ENCODE data around the gene USP14. TPM values are rescaled to one million over a fixed set of nuclear protein-coding genes. Genes with fewer than 3 reads are reported as not detected.

The USP14 gene
- total RNA-seq, 2 experiments from 2014 or later, result 65.2 to 84.0 TPM

DNA sequence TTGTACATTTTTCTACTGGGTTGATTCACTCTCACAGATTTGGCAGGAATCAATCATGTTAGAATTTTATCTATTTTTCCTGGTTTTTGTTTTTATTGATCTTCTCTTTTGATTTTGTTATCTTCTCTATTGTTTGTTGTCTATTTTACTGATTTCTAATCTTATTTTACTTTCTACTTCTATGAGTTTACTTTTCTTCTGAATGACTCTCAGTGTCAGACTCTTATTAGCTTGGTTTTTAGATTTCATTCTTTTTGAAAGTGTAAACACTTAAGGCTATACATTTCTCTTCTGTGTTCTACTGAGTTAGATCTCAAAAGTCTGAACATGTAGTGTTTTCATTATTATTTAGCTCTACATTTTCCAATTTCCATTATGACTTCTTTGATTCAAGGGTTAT lies 62.4 kb downstream of the USP14 start:
- no peaks in the 10 kb centered on the region for H3K9me3 Mint-ChIP-seq (ENCODE audit: low read depth)
- no peak overlapping the region for H3K27ac Mint-ChIP-seq
- DNase-seq (no peak), ATAC-seq (no peak)
- H3K27me3 Mint-ChIP-seq, result no peaks in the 10 kb centered on the region
- no peaks in the 10 kb centered on the region for H3K4me1 Mint-ChIP-seq
- peaks cover 60% of the 10 kb centered on the region for H3K36me3 Mint-ChIP-seq
- H3K4me3 Mint-ChIP-seq, result no peak overlapping the region
- CTCF ChIA-PET, result interaction anchor here (1.0 kb wide), 1 partner anchor 9 kb away, joined by 3 read pairs; no protein-coding TSS in a partner anchor

DNA sequence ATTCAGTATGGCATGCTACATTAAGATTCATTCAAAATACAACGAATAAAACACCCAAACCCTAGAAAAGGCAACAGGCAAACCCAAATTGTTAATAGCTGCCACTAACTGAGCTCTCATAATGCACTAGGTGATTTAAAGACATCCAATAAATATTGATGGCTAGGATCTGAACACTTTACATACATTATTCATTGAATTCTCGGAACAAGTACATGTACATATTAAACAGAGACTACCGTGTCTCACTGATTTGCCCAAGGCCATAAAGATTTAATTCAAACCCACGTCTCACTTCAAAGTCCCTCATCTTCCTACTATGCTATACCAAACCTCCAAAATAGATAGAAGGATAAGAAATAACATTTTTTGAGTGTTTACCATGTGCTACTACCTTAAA lies 67.4 kb downstream of the USP14 start:
- Mint-ChIP-seq H3K27me3 (no peaks in the 10 kb centered on the region), H3K36me3 (peaks cover 44% of the 10 kb centered on the region), H3K9me3 (ENCODE audit: low read depth) (no peaks in the 10 kb centered on the region), H3K4me1 (no peaks in the 10 kb centered on the region), H3K4me3 (no peak overlapping the region), H3K27ac (no peak overlapping the region)
- DNase-seq (no peak), ATAC-seq (no peak)
- CTCF ChIA-PET, result no interaction called here

DNA sequence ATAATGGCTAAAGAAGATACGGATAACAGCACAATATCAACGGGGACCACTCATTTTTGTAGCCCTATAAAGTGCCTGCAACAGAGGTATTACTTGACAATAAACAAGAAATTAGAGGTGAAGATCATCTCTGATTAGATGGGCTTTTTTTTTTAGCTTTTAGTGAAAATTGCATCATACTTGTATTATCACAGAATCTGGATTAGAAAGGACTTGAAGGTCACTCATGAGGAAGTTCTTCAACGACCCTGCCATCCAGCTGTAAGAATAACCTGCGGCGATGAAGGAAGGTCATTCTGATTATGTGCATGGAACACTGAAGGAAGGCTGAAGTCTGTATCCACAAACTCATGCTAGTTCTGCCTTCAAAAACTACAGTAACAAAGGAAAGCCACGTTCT lies 69.0 kb downstream of the USP14 start:
- CTCF ChIA-PET, result no interaction called here
- DNase-seq (no peak), ATAC-seq (no peak)
- H3K9me3 Mint-ChIP-seq (ENCODE audit: low read depth), result no peaks in the 10 kb centered on the region
- no peak overlapping the region for H3K27ac Mint-ChIP-seq
- H3K36me3 Mint-ChIP-seq, result peaks cover 37% of the 10 kb centered on the region
- no peaks in the 10 kb centered on the region for H3K27me3 Mint-ChIP-seq
- H3K4me3 Mint-ChIP-seq, result no peak overlapping the region
- no peaks in the 10 kb centered on the region for H3K4me1 Mint-ChIP-seq

DNA sequence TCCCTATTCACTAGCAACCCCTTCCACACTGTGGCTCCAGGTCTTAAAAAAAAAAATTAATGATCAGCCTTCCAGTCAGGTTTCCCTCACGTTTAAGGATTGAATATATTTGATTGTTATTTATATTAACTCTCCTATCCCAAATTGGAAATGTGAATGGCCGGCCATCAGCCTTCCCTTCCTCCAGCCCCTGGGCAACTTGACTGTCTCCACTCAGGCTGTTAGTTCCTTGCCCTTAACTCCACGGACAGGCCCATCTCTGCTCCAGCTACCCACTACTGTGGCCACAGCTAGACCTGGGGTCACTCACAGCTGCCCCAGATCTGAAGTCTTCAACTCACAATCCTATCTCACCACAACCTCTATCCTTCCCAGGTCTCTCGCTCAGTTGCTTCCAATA lies 69.5 kb downstream of the USP14 start:
- ATAC-seq (no peak), DNase-seq (no peak)
- Mint-ChIP-seq H3K36me3 (peaks cover 32% of the 10 kb centered on the region), H3K4me1 (no peaks in the 10 kb centered on the region), H3K27me3 (no peaks in the 10 kb centered on the region), H3K27ac (no peak overlapping the region), H3K4me3 (no peak overlapping the region), H3K9me3 (ENCODE audit: low read depth) (no peaks in the 10 kb centered on the region)
- CTCF ChIA-PET, result interaction anchor here (0.9 kb wide), 1 partner anchor 20 kb away, joined by 4 read pairs; no protein-coding TSS in a partner anchor

DNA sequence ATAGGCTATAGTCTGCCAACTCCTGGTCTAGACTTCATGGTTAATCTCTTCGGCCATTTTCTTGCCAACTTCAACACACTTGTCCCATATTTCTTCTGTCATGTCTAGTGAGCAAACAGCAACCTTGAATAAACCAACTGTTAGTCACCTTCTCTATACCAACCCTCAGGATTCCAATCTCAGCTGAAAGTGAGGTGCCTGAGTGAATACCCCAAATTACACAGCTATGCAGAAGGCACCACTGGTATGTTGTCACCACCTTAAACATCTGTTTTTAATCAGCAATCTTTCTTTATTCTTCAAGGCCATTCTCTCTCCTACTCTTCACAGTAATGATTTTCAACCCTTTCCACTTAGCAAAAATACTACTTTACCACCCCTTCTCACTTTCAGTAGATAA lies 70.2 kb downstream of the USP14 start:
- H3K9me3 Mint-ChIP-seq (ENCODE audit: low read depth), result no peaks in the 10 kb centered on the region
- DNase-seq, result no peak

DNA sequence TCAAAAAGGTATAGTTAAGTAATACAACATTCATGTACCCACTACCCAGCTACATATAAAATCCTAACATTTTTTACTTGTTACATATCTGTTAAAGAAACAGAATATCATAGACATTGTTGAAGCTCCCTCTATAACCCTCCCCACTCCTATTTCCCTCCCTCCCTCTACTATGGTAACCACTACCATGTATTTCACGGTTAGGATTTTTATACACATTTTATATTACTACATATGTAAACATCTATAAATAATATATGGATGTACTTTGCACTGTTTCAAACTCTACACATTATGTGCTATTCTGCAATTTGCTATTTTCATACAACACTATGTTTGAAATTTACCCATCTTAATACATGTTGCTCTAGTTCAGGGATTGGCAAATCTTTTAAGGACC lies 73.2 kb downstream of the USP14 start:
- no peaks in the 10 kb centered on the region for H3K9me3 Mint-ChIP-seq (ENCODE audit: low read depth)
- DNase-seq, result no peak
- CTCF ChIA-PET, result no interaction called here
- no peak overlapping the region for H3K4me3 Mint-ChIP-seq
- H3K27me3 Mint-ChIP-seq, result no peaks in the 10 kb centered on the region
- no peaks in the 10 kb centered on the region for H3K4me1 Mint-ChIP-seq
- no peak overlapping the region for H3K27ac Mint-ChIP-seq
- ATAC-seq, result no peak
- H3K36me3 Mint-ChIP-seq, result peaks cover 20% of the 10 kb centered on the region

More for the DNA sequence above, 70.2 kb downstream of the USP14 start:
- no peak overlapping the region for H3K27ac Mint-ChIP-seq
- ATAC-seq, result no peak
- no peak overlapping the region for H3K4me3 Mint-ChIP-seq
- H3K27me3 Mint-ChIP-seq, result no peaks in the 10 kb centered on the region
- peaks cover 28% of the 10 kb centered on the region for H3K36me3 Mint-ChIP-seq
- no peaks in the 10 kb centered on the region for H3K4me1 Mint-ChIP-seq
- CTCF ChIA-PET, result interaction anchor here (0.9 kb wide), 1 partner anchor 21 kb away, joined by 4 read pairs; no protein-coding TSS in a partner anchor

DNA sequence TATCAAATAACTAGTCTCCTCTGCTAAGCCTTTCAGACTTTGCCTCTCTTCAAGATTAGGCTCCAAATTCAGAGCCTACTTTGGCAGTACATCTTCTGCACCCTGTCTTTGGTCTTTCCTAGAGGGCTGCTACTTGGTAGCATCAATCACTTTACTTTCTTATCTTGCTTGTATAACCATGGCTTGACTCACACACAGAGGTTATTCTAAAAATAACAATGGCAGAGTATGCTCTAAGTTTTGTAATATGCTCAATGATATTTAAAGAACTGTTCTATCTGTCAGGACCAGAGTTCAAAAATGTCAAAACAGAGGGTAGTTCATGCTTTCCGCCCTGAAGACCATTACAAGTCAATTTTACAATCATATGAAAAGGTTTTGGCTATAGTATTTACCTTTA lies 81.8 kb downstream of the USP14 start:
- Mint-ChIP-seq H3K4me1 (no peaks in the 10 kb centered on the region), H3K27ac (no peak overlapping the region), H3K27me3 (no peaks in the 10 kb centered on the region), H3K4me3 (no peak overlapping the region), H3K9me3 (ENCODE audit: low read depth) (no peaks in the 10 kb centered on the region), H3K36me3 (peaks cover 35% of the 10 kb centered on the region)
- CTCF ChIA-PET, result no interaction called here
- ATAC-seq (no peak), DNase-seq (no peak)

DNA sequence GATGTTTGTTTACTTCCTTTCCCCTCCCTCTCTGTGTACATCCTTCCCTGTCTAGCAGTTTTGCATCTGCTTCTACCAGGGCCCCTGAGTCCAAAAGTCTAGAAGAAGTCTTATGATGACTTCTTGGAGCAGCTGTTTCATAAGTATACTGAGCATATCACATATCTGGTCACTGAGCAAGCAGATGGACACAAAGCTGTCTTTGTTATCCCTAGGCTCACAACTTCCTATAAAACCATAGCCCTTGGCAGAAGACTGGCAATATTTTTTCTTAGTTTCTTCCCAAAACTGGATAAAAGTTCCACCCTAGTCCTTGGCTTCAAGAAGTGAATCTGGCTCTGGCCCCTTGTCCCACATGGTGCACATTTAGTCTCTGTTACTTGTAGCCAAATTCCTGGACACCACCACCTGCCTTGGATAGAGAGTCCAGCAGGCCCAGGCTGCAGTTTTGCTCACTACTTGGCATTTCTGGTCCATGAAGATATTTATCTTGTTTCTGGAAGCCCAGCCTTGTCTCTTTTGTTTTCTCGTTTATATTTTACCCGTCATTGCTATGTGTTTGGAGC lies 87.0 kb downstream of the USP14 start:
- H3K4me1 Mint-ChIP-seq, result no peaks in the 10 kb centered on the region
- H3K27ac Mint-ChIP-seq, result no peak overlapping the region
- CTCF ChIA-PET, result interaction anchor here (1.3 kb wide), 1 partner anchor 31 kb away, joined by 3 read pairs; no protein-coding TSS in a partner anchor
- H3K4me3 Mint-ChIP-seq, result no peak overlapping the region
- peaks cover 48% of the 10 kb centered on the region for H3K36me3 Mint-ChIP-seq
- no peaks in the 10 kb centered on the region for H3K27me3 Mint-ChIP-seq
- DNase-seq (no peak), ATAC-seq (no peak)
- H3K9me3 Mint-ChIP-seq (ENCODE audit: low read depth), result no peaks in the 10 kb centered on the region

DNA sequence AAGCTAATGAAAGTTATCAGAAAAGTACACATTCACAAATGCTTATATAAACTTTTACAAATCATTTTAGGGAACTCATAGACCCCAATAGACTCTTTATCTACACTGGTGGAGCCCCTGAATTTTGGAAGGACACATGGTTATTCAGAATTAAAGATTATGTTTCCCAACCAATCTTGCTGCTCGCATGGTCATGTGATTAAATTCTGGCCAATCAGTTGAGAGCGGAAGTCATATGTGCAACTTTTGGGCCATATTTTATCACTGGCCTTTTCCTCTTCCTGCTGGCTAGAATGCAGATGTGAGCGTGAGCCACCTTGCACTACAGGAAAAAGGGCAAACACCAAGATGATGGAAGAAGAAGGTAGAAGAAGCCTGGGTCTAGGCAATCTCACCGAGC lies 89.7 kb downstream of the USP14 start:
- Mint-ChIP-seq H3K27me3 (no peaks in the 10 kb centered on the region), H3K36me3 (peaks cover 53% of the 10 kb centered on the region), H3K4me3 (no peak overlapping the region), H3K4me1 (no peaks in the 10 kb centered on the region), H3K9me3 (ENCODE audit: low read depth) (no peaks in the 10 kb centered on the region), H3K27ac (no peak overlapping the region)
- CTCF ChIA-PET, result no interaction called here
- no peak for ATAC-seq
- no peak for DNase-seq

DNA sequence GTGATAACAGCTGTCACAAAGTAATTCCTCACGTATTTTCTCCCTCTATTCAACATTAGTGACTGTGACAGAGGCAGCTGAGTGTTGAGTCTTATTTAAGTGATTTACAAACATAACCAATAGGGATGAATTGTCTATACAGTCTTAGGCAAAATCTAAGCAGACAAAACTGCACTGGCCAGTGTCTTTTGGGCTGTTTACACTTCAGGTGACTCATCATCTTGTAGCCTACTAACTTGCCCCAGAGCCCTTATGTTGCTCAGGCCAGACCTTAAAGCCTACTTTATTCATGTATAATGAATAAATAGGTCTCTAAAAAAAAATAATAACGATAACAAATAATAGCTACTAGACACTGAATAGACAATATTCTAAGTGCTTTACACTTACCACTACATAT lies 92.3 kb downstream of the USP14 start:
- no peak overlapping the region for H3K4me3 Mint-ChIP-seq
- CTCF ChIA-PET, result interaction anchor here (1.3 kb wide), 1 partner anchor 14 kb away, joined by 4 read pairs; no protein-coding TSS in a partner anchor
- H3K27me3 Mint-ChIP-seq, result no peaks in the 10 kb centered on the region
- no peak overlapping the region for H3K27ac Mint-ChIP-seq
- no peaks in the 10 kb centered on the region for H3K4me1 Mint-ChIP-seq
- peaks cover 41% of the 10 kb centered on the region for H3K36me3 Mint-ChIP-seq
- no peak for DNase-seq
- H3K9me3 Mint-ChIP-seq (ENCODE audit: low read depth), result no peaks in the 10 kb centered on the region
- no peak for ATAC-seq

DNA sequence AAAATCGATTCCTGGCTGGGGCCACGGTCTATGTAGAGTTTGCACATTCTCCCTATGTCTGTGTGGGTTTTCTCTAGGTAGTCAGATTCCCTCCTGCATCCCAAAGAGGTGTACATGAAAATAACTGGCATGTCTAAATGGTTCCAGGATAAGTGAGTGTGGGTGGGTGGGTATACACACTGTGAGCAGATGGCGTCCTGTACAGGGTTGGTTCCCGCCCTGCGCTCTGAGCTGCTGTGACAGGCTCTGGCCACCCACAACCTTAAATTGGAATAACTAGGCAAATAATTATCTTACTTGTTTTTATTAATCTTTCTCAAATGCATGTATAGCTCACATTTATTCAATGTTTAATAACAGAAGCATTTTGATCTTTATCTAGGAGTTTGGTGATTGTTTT lies 93.2 kb downstream of the USP14 start:
- no peak overlapping the region for H3K27ac Mint-ChIP-seq
- H3K4me3 Mint-ChIP-seq, result no peak overlapping the region
- ATAC-seq (no peak), DNase-seq (no peak)
- no peaks in the 10 kb centered on the region for H3K4me1 Mint-ChIP-seq
- peaks cover 44% of the 10 kb centered on the region for H3K36me3 Mint-ChIP-seq
- CTCF ChIA-PET, result no interaction called here
- no peaks in the 10 kb centered on the region for H3K27me3 Mint-ChIP-seq
- no peaks in the 10 kb centered on the region for H3K9me3 Mint-ChIP-seq (ENCODE audit: low read depth)

DNA sequence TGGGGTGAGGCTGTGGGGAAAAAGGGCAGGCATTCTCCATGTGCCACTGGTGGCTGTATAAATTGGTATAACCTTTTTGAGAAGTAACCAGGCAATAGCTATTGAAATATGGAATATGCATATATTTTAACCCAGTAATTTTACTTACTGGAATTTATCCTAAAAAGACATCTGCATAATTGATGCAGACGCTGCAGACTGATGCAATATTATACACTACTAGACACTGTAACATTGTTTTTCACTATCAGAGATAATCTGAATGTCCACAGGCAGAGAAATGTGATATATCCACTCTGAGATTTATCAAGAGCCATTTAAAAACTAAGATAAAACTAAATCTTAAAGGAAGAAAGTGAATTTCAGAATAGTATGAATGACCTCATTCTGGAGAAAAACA lies 94.8 kb downstream of the USP14 start:
- no peaks in the 10 kb centered on the region for H3K9me3 Mint-ChIP-seq (ENCODE audit: low read depth)
- ATAC-seq (no peak), DNase-seq (no peak)
- no peaks in the 10 kb centered on the region for H3K4me1 Mint-ChIP-seq
- H3K36me3 Mint-ChIP-seq, result peaks cover 48% of the 10 kb centered on the region
- H3K4me3 Mint-ChIP-seq, result no peak overlapping the region
- CTCF ChIA-PET, result interaction anchor here (1.7 kb wide), 1 partner anchor 15 kb away, joined by 4 read pairs; the partner anchor contains the start of gene THOC1
- H3K27me3 Mint-ChIP-seq, result no peaks in the 10 kb centered on the region
- H3K27ac Mint-ChIP-seq, result no peak overlapping the region

DNA sequence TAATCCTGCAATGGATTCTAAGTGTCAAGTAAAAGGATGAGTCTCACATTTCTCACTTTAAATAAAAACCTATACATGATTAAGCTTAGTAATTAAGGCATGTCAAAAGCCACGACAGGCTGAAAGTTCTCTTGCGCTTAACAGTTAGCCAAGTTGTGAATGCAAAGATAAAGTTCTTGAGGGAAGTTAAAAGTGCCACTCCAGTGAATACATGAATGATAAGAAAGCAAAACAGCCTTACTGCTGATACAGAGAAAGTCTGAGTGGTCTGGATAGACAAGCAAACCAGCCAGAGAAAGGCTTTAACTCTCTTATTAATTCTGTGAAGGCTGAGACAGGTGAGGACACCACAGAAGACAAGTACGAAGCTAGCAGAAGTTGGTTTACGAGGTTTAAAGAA lies 96.8 kb downstream of the USP14 start:
- no peak for DNase-seq
- Mint-ChIP-seq H3K27me3 (no peaks in the 10 kb centered on the region), H3K9me3 (ENCODE audit: low read depth) (no peaks in the 10 kb centered on the region), H3K4me3 (no peak overlapping the region), H3K36me3 (peaks cover 38% of the 10 kb centered on the region), H3K4me1 (no peaks in the 10 kb centered on the region), H3K27ac (no peak overlapping the region)
- ATAC-seq, result no peak
- CTCF ChIA-PET, result no interaction called here

DNA sequence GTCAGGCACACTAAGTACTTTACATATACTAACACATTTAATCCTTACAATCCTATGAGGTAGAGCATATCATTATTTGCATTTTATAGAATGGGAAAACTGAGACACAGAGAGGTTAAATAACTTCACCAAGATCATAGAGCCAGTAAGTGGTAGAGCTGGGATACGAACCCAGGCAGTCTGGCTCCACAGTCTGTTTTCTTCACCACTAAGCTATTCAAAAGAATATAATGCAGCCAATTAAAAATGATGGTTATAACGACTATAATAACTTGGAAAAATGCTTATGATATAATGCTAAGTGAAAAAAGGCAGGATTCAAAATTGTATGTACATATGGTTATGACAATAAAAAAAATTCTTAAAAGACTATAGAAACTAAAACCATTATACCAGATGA lies 102.2 kb downstream of the USP14 start:
- Mint-ChIP-seq H3K4me3 (no peak overlapping the region), H3K27me3 (no peaks in the 10 kb centered on the region), H3K9me3 (ENCODE audit: low read depth) (no peaks in the 10 kb centered on the region), H3K36me3 (peaks cover 35% of the 10 kb centered on the region), H3K27ac (no peak overlapping the region), H3K4me1 (no peaks in the 10 kb centered on the region)
- no peak for DNase-seq
- no peak for ATAC-seq
- CTCF ChIA-PET, result interaction anchor here (1.0 kb wide), 1 partner anchor 124 kb away, joined by 3 read pairs; no protein-coding TSS in a partner anchor

All from activated CD8-positive, alpha-beta memory T cell treated with anti-CD3 and anti-CD28 coated beads, Interleukin-2, amount 10 ng/mL, durations not matched to agents 7 days and 5 days (primary cell).